GM15510 (cell line): ENCODE data around the gene NT5DC2.

Experiments used
- POLR2A ChIP-seq: IDR thresholded peaks from 3 replicates; pipeline ENCODE4 v1.6.1; 2011; ENCODE audit warnings: borderline replicate concordance; ENCODE audit not compliant: insufficient read length; ENCODE audit errors: extremely low read depth

Gene NT5DC2

GRCh38 chr3:52494445-52494844 lies 39.2 kb downstream of the NT5DC2 start:
- no peak for TF ChIP-seq POLR2A

- TF ChIP-seq POLR2A = no peak
These were observed 40.2 kb downstream of the NT5DC2 start for GRCh38 chr3:52493232-52494017.

GRCh38 chr3:52492059-52492458 lies 41.6 kb downstream of the NT5DC2 start:
- no peak for TF ChIP-seq POLR2A

GRCh38 chr3:52490939-52491526 lies 42.6 kb downstream of the NT5DC2 start:
- no peak for TF ChIP-seq POLR2A

GRCh38 chr3:52490035-52490938 lies 43.4 kb downstream of the NT5DC2 start:
- no peak for TF ChIP-seq POLR2A

- no peak for TF ChIP-seq POLR2A
These were observed 44.2 kb downstream of the NT5DC2 start for GRCh38 chr3:52489453-52489852.

GRCh38 chr3:52488746-52489145 lies 44.9 kb downstream of the NT5DC2 start:
- no peak for TF ChIP-seq POLR2A

GRCh38 chr3:52487788-52488691 lies 45.6 kb downstream of the NT5DC2 start:
- TF ChIP-seq POLR2A = no peak

- no peak for TF ChIP-seq POLR2A
These were observed 46.4 kb downstream of the NT5DC2 start for GRCh38 chr3:52487050-52487787.

- no peak for TF ChIP-seq POLR2A
These were observed 48.8 kb downstream of the NT5DC2 start for GRCh38 chr3:52484680-52485461.

- TF ChIP-seq POLR2A = no peak
These were observed 49.9 kb downstream of the NT5DC2 start for GRCh38 chr3:52483577-52484381.

- TF ChIP-seq POLR2A = no peak
These were observed 50.6 kb downstream of the NT5DC2 start for GRCh38 chr3:52483081-52483480.

GRCh38 chr3:52481819-52482521 lies 51.7 kb downstream of the NT5DC2 start:
- TF ChIP-seq POLR2A = no peak
